ENCODE data around the gene DMRTB1. TPM values are rescaled to one million over a fixed set of nuclear protein-coding genes. Genes with fewer than 3 reads are reported as not detected.
A peak's percentile ranks its signal among the peaks of the same experiment; 100 is the strongest.

DMRTB1 gene
- polyA plus RNA-seq, 1 donor = 0.10 TPM

DNA sequence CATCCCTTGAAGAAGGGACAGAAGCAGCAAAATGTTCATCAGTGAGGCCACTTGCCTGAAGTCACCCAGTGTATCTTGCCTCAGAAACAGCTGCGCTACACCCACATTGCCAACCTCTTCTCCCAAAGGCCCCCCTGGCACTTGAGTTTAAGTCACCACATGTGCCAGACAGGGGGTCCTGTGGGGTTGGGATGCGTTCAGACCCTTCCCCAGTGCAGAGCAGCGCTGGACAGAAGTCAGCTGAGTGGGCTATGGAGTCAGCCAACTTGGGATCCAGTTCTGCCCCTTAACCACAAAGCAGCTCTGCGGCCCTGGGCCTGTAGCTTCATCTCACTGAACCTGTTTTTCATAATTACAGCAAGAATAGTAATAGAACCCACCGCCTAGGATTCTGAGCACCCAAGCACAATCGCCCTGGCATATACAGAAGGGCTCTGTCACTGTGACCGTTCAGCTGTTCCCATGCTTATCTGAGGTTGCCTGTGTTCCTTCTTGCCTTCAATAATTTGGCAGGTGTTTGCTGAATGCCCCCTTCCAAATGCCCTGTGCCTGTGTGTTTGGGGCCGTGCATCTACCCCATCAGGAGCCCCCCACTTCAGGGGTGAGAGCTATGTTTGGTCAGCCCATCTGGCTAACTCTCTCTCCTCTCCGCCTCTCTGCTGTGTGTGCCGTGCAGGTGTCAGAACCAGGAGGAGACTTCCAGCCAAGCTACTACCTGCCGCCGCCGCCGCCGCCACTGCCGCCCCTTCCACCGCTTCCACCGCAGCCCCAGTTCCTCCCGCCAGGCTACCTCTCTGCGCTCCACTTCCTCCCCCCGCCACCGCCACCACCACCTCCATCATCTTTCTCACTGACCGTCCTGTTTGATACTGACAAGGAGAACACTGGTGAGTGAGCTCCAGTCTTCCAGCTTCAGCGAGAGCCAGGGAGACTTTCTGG lies 5.0 kb downstream of the DMRTB1 start:
- DNase-seq = no peak

GRCh38 chr1:53465023-53465957 lies 6.1 kb downstream of the DMRTB1 start:
- DNase-seq = no peak

- no peak for DNase-seq
Measured at GRCh38 chr1:53467391-53467790, 8.2 kb downstream of the DMRTB1 start.

DNA sequence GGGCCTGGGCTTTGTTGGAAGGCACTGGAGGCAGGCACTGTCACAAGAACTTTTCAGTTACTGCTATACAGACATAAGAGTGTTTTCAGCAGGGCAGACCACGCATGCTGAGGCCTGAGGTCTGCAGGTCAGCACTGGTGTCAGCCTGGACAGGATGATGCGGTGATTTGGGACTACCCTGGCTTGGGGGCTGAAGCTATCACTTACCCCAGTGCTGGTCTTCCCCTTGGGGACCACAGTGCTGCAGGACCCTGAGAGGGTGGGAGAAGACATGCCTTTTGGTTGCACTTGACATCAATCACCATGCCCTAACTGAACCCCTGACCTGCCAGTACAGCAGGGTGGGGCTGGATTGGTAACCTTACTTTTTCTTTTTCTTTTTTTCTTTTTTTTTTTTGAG lies 9.2 kb downstream of the DMRTB1 start:
- DNase-seq = no peak

DNA sequence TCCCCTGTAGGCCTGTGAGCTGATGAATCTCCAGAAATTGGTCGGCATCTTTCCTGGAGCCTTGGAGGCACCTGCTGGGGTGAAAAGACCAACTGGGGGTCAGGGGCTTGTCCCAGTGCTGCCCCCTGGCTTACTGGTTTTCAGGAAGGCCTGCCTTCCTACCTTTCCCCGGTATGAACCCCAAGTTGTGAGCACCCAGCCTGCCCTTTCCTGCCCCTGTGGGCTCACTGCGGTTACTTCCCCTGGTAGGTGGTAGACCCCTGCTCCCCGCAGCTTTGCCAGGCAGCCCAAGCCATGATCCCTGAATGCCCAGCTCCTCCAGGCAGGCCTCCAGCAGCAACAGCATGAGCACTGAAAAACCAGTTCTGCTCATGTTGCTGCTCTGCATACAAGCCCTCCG lies 10.2 kb downstream of the DMRTB1 start:
- no peak for DNase-seq

DNA sequence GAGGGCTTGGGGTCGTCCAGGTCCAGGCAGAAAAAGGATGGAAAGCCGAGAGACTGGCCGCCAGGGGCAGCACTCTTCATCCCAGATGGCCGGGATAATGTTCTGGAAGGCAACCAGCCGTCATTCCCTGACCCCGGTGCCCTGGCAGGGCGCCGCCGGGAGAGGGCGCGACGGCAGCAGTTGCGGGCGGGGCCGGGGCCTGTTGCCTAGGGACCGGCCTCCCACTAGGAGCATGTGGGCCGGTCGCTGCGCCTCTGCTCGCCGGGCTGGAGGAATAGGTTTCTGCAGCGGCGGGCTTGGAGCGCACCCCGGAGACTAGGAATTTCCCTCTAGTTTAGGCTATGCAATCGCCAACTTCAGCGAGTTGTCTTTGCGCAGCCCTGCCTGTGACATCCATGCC lies 11.0 kb downstream of the DMRTB1 start:
- peak; percentile 81 for DNase-seq

DNA sequence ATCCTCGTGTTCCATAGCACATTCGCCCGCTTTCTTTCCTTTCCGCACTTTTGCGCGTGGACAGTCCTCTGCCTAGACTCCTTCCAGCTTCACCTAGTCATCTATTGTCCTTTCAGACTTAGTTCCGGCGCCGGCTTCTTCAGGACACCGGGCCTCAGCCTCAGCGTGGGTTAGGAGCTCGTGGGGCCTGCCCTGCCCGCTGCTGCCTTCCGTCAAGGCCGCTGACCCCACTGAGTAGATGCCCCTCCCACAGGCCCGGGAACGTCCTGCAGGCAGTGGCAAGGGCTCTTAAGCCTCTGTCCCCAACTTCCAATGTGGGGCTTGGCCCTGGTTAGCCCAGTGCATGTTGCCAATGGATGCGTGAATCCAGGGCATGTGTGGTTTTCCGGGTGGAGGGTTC lies 11.4 kb downstream of the DMRTB1 start:
- no peak for DNase-seq

DNA sequence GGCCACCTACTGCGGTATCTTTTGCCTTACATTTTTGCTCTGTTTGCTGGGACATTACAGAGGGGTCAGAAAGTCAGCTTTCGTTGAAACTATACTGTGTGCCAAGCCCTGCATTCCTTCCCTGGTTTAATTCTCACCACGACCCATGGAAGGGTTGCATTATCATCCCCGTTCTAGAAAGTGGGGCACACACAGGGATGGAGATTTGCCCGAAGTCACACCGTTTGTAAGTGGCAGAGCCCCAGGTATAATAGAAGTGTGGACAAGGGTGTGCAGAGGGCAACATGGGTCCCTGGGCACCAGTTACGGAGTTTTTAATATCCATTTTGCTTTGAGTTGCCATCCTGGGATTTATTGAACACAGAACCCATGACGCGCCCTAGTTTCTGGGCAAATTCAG lies 11.8 kb downstream of the DMRTB1 start:
- DNase-seq = no peak

GRCh38 chr1:53473463-53473862 lies 14.3 kb downstream of the DMRTB1 start:
- no peak for DNase-seq

GRCh38 chr1:53475664-53476063 lies 16.5 kb downstream of the DMRTB1 start:
- DNase-seq = no peak

DNA sequence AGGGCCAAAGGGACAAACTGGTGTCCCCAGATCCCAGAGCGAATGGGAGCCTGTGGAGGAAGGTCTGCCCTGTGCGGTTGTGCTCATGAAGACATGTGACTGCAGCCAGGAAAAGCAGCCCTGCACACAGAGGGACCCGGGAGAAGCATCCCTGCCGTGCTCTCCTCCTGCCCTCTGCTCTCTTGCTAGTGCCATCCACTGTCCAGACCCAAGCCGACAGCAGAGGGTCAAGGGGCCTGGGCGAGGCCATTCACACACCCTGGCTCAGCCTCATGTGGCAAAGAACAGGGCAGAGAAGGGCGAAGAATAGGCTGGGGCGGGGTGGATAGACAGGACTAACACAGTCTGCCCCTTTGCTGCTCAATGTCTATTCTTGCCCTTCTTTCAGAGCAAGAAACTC lies 17.4 kb downstream of the DMRTB1 start:
- no peak for DNase-seq

DNA sequence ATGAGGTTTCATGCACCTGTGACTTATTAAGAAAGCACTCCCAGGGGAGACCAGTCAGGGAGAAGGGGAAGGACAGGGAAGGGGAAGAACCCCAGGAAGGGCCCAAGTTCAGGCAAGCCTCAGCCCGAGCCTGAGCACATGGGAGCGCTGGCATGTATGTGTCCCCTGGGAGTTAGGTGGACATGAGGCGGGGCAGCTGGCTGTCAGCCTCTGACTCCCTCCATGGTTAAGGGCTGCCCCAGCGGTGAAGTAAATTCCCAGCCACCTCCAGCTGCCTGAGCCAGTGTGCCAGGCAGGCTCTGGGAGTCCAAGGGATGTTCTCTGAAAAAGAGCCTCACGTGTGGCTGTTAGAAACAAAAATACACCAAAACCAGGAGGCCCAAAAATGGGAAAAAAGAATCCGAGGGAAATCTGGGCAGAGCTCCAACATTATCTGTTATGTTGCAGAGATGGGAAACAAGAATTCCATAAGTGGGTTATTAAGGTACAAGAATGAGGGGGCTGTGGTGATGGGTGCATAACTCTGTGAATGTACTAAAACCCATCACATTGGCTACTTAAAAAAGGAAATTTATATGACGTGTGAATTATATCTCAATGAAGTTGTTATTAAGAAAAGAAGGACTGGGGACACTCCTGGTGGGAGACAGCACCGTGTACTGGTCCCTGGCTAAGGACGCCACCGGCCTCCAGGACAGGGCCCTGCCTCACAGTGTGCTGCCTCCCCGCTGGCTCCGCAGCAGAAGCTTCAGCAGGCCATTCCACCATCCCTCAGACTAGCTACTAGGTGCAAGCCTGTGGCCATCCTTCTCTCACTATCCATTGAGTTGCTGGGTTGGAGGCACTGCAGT lies 18.7 kb downstream of the DMRTB1 start:
- no peak for DNase-seq

DNA sequence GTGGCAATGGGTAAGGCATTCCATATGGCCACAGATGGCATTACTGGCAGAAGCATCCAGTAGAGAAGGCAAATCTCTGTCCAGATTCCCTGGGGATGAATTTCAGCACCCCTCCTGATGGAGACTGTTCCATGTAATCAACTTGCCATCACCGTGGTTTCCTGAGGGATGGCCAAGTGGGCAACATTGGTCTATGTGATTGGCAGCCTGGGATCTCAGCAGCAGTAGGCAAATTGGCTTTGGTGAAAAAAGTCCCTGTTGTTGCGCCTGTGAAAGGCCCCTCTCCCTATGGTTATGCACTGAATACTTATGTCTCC lies 19.3 kb downstream of the DMRTB1 start:
- DNase-seq = no peak

GRCh38 chr1:53480678-53481077 lies 21.5 kb downstream of the DMRTB1 start:
- DNase-seq = no peak

GRCh38 chr1:53481456-53481855 lies 22.3 kb downstream of the DMRTB1 start:
- no peak for DNase-seq

DNA sequence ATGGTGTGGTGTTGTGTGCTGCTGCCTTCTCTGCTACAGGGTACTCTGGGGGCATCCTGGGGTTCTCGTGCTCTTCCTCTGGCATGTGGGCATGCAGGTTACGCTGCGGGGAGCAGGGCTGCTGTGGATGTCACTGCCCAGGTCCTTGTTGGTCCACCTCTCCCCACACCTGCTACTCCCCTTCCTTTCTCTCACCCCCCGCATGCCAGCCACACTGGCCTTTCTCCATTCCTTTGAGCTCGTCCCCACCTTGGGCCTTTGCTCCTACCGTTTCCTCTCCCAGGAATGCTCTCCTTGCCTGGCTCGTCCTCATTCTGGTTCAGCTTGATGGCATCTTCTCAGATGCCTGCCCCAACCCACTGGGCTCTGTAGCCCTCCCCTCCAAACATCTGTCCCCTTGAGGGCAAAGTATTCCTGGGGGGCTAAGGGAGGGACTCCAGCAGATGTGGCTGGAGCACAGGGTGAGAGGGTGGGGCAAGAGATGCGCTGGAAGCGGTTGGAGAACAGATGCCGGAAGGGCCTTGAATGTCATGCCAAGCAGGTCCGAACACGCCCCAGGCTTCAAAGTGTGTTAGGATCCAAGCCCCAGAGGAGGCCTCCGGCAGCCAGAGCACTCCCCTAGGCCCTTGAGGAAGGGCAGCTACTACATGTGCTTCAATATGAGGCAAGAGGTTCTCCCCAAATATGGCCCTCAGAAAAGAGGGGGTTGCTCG lies 23.4 kb downstream of the DMRTB1 start:
- DNase-seq = no peak

DNA sequence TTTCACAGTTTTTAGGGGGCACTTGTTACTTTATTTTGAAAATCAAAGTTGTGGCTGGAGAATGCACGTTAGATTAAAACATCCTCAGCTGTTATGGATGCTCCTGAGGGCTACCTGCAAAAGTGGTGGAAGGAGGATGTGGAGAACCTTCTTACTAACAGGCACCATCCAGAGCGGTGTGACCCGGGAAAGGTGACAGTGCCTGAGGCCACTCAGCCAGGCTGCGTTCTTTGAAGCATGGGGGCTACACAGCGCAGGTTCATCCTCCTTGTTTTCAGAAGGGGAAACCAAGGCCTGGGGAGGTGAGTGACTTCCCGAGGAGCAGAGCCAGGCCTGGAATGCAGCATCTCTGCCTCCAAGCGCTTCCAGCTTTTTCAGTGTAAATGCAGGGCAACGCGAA lies 24.0 kb downstream of the DMRTB1 start:
- DNase-seq = no peak

- no peak for DNase-seq
Measured at GRCh38 chr1:53483656-53484055, 24.5 kb downstream of the DMRTB1 start.

DNA sequence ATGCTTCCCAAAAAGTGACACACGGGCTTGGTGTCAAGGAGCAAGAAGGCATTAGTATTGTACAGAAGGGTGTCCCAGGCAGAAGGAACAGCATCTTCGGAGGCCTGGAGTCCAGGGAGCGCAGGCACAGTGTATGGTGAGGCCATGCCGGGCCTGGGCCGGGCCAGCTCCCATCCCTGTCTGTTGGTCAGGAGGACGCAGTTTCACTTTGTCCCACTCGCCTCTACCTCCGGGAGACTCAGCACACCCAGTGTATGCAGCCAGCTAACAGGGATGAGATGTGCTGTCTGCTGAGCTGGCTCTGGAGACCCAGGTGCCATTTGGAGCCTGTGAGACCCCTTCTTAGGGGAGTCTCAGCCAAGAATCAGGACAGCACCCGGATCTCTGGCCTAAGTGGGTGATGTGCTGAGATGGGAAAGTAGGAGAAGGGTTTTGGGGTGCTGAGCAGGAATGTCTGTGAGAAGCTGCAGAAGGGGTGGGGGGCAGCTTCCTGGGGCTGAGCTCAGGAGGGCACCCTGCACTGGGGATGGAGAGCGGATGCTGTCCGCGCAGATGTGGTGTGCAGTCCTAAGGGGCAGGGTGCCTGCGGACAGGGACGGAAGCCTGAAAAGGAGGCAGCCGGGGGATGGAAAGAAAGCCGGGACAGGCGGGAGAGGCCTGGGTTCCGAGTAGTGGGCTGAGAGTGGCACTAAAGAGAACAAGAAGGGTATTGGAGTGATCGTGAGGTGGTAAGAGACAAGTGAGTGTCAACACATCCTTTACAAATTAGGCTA lies 25.7 kb downstream of the DMRTB1 start:
- no peak for DNase-seq

- peak; percentile 82 for DNase-seq
Measured at GRCh38 chr1:53485478-53486394, 26.5 kb downstream of the DMRTB1 start.

Measured in left kidney (tissue), 2 donors.